Tibial nerve (tissue), 4 donors: ENCODE results near the gene MSI1.

ENCODE experiments used
- EP300 ChIP-seq, 2 donors: sonication (generic); formaldehyde crosslinking; IDR thresholded peaks; one replicate each; pipeline ENCODE4 v1.6.1; 2017; ENCODE audit warnings: antibody characterized with exemption in 2 of 2, mild to moderate bottlenecking in 1 of 2
- TF ChIP-seq, protein P1 (sequence below), 5 experiments: fragments of 200-600 bp in 3 of 5; fragments of 450-650 bp in 2 of 5; sonication (generic) in 3 of 5; IDR thresholded peaks; one replicate each; pipeline ENCODE4 v1.5.1; 2016 to 2019; ENCODE audit warnings: antibody characterized with exemption in 5 of 5, mild to moderate bottlenecking in 3 of 5, moderate library complexity in 2 of 5

DNA sequence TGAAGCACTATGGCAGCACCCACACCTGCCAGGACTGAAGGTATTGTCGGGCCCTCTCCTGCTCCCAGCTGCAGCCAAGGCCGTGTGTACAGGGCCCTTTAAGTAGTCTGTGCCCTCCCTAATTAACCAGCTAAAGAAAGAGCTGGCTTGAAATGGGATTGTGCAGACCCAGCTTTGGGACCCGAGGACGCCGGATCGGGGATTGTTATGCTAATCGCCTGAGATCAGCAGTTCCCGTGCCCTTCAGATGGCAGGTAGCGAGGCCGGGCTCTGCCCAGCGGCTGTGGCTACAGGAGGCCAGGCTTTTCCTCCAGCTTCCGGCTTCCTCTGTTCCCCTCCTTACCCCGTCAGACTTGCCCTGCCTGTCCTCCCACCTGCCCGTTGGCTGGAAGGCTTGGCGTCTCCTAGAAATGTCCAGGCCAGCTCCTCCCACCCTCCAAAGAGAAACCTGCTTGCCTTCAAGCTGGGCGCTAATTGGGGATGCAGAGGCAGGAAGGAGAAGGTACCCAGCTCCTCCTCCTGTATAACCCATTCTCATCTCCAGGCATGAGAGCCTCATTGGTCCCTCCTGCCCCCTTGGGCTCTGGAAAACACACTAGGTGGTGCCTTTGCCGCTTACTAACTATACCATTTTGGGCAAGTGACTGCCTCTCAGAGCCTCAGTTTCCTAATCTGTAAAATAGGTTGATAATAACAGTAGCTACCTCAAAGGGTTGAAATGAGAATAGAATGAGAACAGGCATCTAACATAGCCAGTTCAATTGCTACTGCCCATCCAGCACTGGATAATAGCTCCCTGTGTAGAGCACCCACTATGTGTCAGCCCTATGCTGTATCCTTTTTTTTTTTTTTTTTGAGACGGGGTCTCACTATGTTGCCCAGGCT, 25.8 kb upstream of the MSI1 start:
- TF ChIP-seq, protein P1, sequence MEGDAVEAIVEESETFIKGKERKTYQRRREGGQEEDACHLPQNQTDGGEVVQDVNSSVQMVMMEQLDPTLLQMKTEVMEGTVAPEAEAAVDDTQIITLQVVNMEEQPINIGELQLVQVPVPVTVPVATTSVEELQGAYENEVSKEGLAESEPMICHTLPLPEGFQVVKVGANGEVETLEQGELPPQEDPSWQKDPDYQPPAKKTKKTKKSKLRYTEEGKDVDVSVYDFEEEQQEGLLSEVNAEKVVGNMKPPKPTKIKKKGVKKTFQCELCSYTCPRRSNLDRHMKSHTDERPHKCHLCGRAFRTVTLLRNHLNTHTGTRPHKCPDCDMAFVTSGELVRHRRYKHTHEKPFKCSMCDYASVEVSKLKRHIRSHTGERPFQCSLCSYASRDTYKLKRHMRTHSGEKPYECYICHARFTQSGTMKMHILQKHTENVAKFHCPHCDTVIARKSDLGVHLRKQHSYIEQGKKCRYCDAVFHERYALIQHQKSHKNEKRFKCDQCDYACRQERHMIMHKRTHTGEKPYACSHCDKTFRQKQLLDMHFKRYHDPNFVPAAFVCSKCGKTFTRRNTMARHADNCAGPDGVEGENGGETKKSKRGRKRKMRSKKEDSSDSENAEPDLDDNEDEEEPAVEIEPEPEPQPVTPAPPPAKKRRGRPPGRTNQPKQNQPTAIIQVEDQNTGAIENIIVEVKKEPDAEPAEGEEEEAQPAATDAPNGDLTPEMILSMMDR (IDR thresholded peaks at IDR 0.05), result no peak
- no peak for TF ChIP-seq EP300 (IDR thresholded peaks at IDR 0.05)
